Right forelimb (tissue), 1 donor: ENCODE data around the gene ANKS3.

ENCODE experiments used
- DNase-seq: peaks from one replicate; pipeline ENCODE4 v3.0.0-alpha.2; 2018

Gene ANKS3

GRCh38 chr16:4734063-4734729, at the start of gene ANKS3, which contains the start of gene DNAAF8:
TSS of gene ANKS3 (minus strand) at chr16:4734271. CDS start at chr16:4730149, 4,122 bp downstream.
TSS of gene DNAAF8 (plus strand) at chr16:4734537. CDS start at chr16:4736515, 1,978 bp downstream.
- DNase-seq = peak; percentile 93

- DNase-seq = no peak
Measured at GRCh38 chr16:4783251-4783950, 49.3 kb upstream of the ANKS3 start.

- no peak for DNase-seq
Measured at GRCh38 chr16:4780235-4780634, 46.2 kb upstream of the ANKS3 start.

- DNase-seq = no peak
Measured at GRCh38 chr16:4778050-4778392, 44.0 kb upstream of the ANKS3 start.

- no peak for DNase-seq
Measured at GRCh38 chr16:4777339-4778049, 43.4 kb upstream of the ANKS3 start.

- no peak for DNase-seq
Measured at GRCh38 chr16:4776141-4776705, 42.2 kb upstream of the ANKS3 start.

- DNase-seq = no peak
Measured at GRCh38 chr16:4775005-4775404, 40.9 kb upstream of the ANKS3 start.

GRCh38 chr16:4772351-4772750, 38.3 kb upstream of the ANKS3 start:
- no peak for DNase-seq

GRCh38 chr16:4771646-4772045, 37.6 kb upstream of the ANKS3 start:
- no peak for DNase-seq

GRCh38 chr16:4769306-4769638, 35.2 kb upstream of the ANKS3 start:
- DNase-seq = no peak

- peak; percentile 99 for DNase-seq
Measured at GRCh38 chr16:4768549-4769305, 34.7 kb upstream of the ANKS3 start.

GRCh38 chr16:4767872-4768548, 33.9 kb upstream of the ANKS3 start:
- no peak for DNase-seq

- peak; percentile 98 for DNase-seq
Measured at GRCh38 chr16:4766875-4767628, 33.0 kb upstream of the ANKS3 start, which contains the start of gene ZNF500. TSS of gene ZNF500 (minus strand) at chr16:4767162. CDS start at chr16:4765978, 1,184 bp downstream.

GRCh38 chr16:4765511-4766474, 31.7 kb upstream of the ANKS3 start:
- no peak for DNase-seq

- no peak for DNase-seq
Measured at GRCh38 chr16:4763791-4764190, 29.7 kb upstream of the ANKS3 start.

- DNase-seq = no peak
Measured at GRCh38 chr16:4762205-4762604, 28.1 kb upstream of the ANKS3 start.

GRCh38 chr16:4760221-4760910, 26.3 kb upstream of the ANKS3 start:
- DNase-seq = no peak

GRCh38 chr16:4755687-4756086, 21.6 kb upstream of the ANKS3 start:
- DNase-seq = no peak

- no peak for DNase-seq
Measured at GRCh38 chr16:4754865-4755264, 20.8 kb upstream of the ANKS3 start.

- DNase-seq = no peak
Measured at GRCh38 chr16:4753227-4753626, 19.2 kb upstream of the ANKS3 start.
